ENCODE results near the gene ADAD2.

DNA sequence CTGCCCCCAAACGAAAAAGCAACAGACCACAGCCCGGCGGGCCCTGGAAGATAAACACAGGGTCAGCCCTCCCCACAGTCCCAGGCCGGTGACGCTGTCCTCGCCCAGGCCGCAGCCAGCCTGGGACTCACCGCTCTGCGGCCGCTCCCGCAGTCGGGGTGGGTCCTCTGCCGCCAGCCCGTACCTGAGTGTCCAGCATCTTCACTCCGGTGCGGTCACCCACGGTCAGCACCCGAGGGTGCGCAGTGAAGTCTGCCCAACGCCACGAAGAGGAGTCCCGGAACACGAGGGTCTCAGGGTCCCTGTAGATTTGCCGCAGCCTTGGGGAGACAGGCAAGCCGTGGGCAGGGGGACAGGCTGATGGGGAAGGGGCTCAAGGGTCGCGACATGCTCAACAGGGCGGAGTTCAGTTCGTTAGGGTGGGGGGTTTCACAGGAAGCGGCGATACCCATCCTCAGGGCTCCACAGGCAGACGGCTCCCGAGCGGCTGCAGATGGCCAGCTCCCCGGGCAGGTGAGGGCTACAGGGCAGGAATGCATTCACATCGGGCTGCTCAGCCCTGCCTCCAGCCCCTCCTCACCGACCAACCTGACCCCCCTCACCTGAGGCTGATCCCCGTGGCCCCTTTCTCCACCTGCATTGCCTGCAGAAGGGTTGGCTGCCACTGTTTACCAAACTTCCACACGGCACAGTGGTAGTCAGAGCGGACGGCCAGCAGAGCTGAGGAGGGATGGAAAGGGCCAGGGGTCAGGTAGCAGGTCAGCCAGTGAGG, 9.6 kb upstream of the ADAD2 start:
- TF ChIP-seq, protein P1, sequence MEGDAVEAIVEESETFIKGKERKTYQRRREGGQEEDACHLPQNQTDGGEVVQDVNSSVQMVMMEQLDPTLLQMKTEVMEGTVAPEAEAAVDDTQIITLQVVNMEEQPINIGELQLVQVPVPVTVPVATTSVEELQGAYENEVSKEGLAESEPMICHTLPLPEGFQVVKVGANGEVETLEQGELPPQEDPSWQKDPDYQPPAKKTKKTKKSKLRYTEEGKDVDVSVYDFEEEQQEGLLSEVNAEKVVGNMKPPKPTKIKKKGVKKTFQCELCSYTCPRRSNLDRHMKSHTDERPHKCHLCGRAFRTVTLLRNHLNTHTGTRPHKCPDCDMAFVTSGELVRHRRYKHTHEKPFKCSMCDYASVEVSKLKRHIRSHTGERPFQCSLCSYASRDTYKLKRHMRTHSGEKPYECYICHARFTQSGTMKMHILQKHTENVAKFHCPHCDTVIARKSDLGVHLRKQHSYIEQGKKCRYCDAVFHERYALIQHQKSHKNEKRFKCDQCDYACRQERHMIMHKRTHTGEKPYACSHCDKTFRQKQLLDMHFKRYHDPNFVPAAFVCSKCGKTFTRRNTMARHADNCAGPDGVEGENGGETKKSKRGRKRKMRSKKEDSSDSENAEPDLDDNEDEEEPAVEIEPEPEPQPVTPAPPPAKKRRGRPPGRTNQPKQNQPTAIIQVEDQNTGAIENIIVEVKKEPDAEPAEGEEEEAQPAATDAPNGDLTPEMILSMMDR (IDR thresholded peaks at IDR 0.05): no peak
- no peak for TF ChIP-seq ZFX (IDR thresholded peaks at IDR 0.05; ENCODE audit: borderline replicate concordance)

Data from 22Rv1 (cell line).